Peyer's patch (tissue), 4 donors: Measurements from ENCODE around the gene SSR2.

ENCODE experiments used
- CTCF ChIP-seq, 6 experiments: fragments of 450-650 bp in 4 of 6; fragments of 200-600 bp in 2 of 6; sonication (generic) in 1 of 6; IDR thresholded peaks; one replicate each; pipeline ENCODE4 v1.5.1; 2017 to 2019; ENCODE audit warnings: antibody characterized with exemption in 6 of 6, mild to moderate bottlenecking in 3 of 6, moderate library complexity in 1 of 6
- POLR2A ChIP-seq, 2 donors: fragments of 450-650 bp; IDR thresholded peaks; one replicate each; pipeline ENCODE4 v1.5.1; 2017; ENCODE audit warnings: antibody characterized with exemption in 2 of 2, mild to moderate bottlenecking in 2 of 2, moderate library complexity in 2 of 2

DNA sequence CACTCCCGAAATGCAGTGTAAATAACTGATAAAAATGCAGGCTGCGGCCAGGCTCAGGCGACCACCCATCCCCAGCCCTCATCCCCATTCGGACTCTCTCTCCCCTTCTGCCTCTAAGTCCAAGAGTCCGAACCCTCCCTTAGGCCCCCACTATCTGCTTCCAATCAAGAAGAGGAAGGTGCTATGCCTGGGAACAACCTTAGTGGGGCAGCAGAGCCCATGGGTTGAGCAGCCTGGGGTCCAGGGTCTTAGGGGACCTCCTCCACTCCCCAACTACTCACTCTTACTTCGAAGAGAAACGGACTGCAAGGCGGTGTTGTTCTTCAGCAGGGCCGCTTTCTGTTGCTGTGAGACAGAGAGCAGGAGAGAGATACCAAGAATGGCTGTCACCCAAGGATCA lies 54.6 kb downstream of the SSR2 start:
- TF ChIP-seq POLR2A (IDR thresholded peaks at IDR 0.05) (no peak), CTCF (IDR thresholded peaks at IDR 0.05) (no peak)
